HCT116 (cell line): Measurements from ENCODE around the gene PARP14.

ENCODE experiments used
- CTCF ChIP-seq, 3 experiments: fragments of 200-600 bp in 1 of 3; sonication (generic) in 1 of 3; IDR thresholded peaks in 2 of 3; conservative IDR thresholded peaks in 1 of 3; 2 replicates each; pipeline ENCODE4 v1.5.1; 2012 to 2017; ENCODE audit warnings: low read depth in 2 of 3, low read length in 2 of 3, antibody characterized with exemption in 1 of 3, borderline replicate concordance in 1 of 3, control low read depth in 1 of 3, mild to moderate bottlenecking in 1 of 3, mixed read lengths in 1 of 3, mixed run types in 1 of 3, moderate library complexity in 1 of 3; ENCODE audit not compliant: insufficient read depth in 1 of 3
- ELF1 ChIP-seq: IDR thresholded peaks from 2 replicates; pipeline ENCODE4 v1.6.1; 2012; ENCODE audit warnings: low read depth, borderline replicate concordance
- EZH2phosphoT487 ChIP-seq: fragments of 200-600 bp; IDR thresholded peaks from 2 replicates; pipeline ENCODE4 v1.6.1; 2018; ENCODE audit warnings: antibody characterized with exemption, borderline replicate concordance
- POLR2AphosphoS5 ChIP-seq: IDR thresholded peaks from 2 replicates; pipeline ENCODE4 v1.6.1; 2011; ENCODE audit warnings: mild to moderate bottlenecking, low read depth, low read length, moderate library complexity
- REST ChIP-seq: IDR thresholded peaks from 2 replicates; pipeline ENCODE4 v1.6.1; 2012; ENCODE audit warnings: low read depth
- ZNF274 ChIP-seq: fragments of 200-500 bp; sonication (Bioruptor generic); IDR thresholded peaks from 2 replicates; pipeline ENCODE4 v1.6.1; 2014; ENCODE audit warnings: mild to moderate bottlenecking, low read depth, low read length, inconsistent platforms

- no peak for TF ChIP-seq CTCF (IDR thresholded peaks at IDR 0.05 in 2 of 3, conservative IDR thresholded peaks at IDR 0.05 in 1 of 3; ENCODE audit: borderline replicate concordance in 1 of 3, insufficient read depth in 1 of 3, low read depth in 2 of 3, low read length in 2 of 3)
- TF ChIP-seq POLR2AphosphoS5: no peak
- TF ChIP-seq ZNF274: no peak
- TF ChIP-seq ELF1: no peak
- no peak for TF ChIP-seq REST
- TF ChIP-seq EZH2phosphoT487: no peak
These were observed 3.4 kb upstream of the PARP14 start for GRCh38 chr3:122677216-122677615.
